H1 (cell line): ENCODE results near the gene SLC6A8. TPM values are rescaled to one million over a fixed set of nuclear protein-coding genes. Genes with fewer than 3 reads are reported as not detected.
"Not testable (repeated sequence)": the region's sequence is repeated elsewhere in the genome, so short reads cannot be mapped to it uniquely, and the experiment has no call there.

Source experiments
- CTCF ChIA-PET: fragments of 300-600 bp; sonication (Branson Sonifier 250); formaldehyde crosslinking; loops from one replicate; lab custom pipeline; 2021; ENCODE audit not compliant: partially characterized antibody; lab: Charles Lee
- POLR2A ChIA-PET: fragments of 300-600 bp; sonication (Branson Sonifier 250); formaldehyde crosslinking; loops from one replicate; lab custom pipeline; 2021; ENCODE audit warnings: inconsistent platforms; ENCODE audit not compliant: partially characterized antibody; lab: Charles Lee
- DNase-seq, 2 experiments: peaks; one replicate each; pipeline versions ENCODE4 v3.0.0 to v3.0.0-alpha.2; 2010 to 2022; ENCODE audit warnings: low spot score in 2 of 2, low read depth in 1 of 2, mixed read lengths in 1 of 2
- FAIRE-seq: peaks from 2 replicates; lab custom pipeline; 2011; peaks lifted over from hg19 to GRCh38; lab: Jason Lieb, UNC
- H2AFZ ChIP-seq: 2 replicates; pipeline ENCODE4 v1.8.1; 2012; ENCODE audit warnings: low read length, inconsistent platforms
- H2AK5ac ChIP-seq: 2 replicates; pipeline ENCODE4 v1.6.1; 2013; ENCODE audit warnings: low read depth, low read length
- H2BK120ac ChIP-seq: replicated peaks from 2 replicates; pipeline ENCODE3; 2013; ENCODE audit warnings: low read depth, low read length, inconsistent platforms
- H2BK12ac ChIP-seq: 2 replicates; pipeline ENCODE4 v1.6.1; 2013; ENCODE audit warnings: low read depth, low read length
- H2BK15ac ChIP-seq: 2 replicates; pipeline ENCODE4 v1.6.1; 2013; ENCODE audit warnings: low read length
- H2BK20ac ChIP-seq: 2 replicates; pipeline ENCODE4 v1.6.1; 2013; ENCODE audit warnings: low read length
- H2BK5ac ChIP-seq: 2 replicates; pipeline ENCODE4 v1.6.1; 2013; ENCODE audit warnings: low read depth, low read length
- H3K14ac ChIP-seq: 2 replicates; pipeline ENCODE4 v1.6.1; 2013; ENCODE audit warnings: inconsistent platforms; ENCODE audit not compliant: insufficient read length
- H3K18ac ChIP-seq: 2 replicates; pipeline ENCODE4 v1.6.1; 2013; ENCODE audit warnings: low read length; ENCODE audit errors: extremely low read depth
- H3K23ac ChIP-seq: 2 replicates; pipeline ENCODE4 v1.6.1; 2013; ENCODE audit warnings: inconsistent platforms; ENCODE audit not compliant: insufficient read length
- H3K23me2 ChIP-seq: 2 replicates; pipeline ENCODE4 v1.6.1; 2013; ENCODE audit warnings: low read depth, low read length
- H3K27ac ChIP-seq: 2 replicates; pipeline ENCODE4 v1.6.1; 2011; ENCODE audit warnings: low read depth, low read length, inconsistent platforms
- H3K27me3 ChIP-seq, 4 experiments: replicated peaks in 1 of 4; 1 replicate in 1 of 4; 2 replicates in 3 of 4; pipeline versions ENCODE4 v1.6.1 to v1.8.1; 2011 to 2013; ENCODE audit warnings: low read length in 3 of 4, mild to moderate bottlenecking in 3 of 4, inconsistent platforms in 2 of 4, mixed read lengths in 2 of 4, moderate library complexity in 1 of 4; ENCODE audit not compliant: control insufficient read depth in 3 of 4, insufficient read depth in 3 of 4; ENCODE audit errors: extremely low read depth in 1 of 4
- H3K36me3 ChIP-seq, 4 experiments: 2 replicates each; pipeline versions ENCODE4 v1.6.1 to v1.8.1; 2011 to 2013; ENCODE audit warnings: mild to moderate bottlenecking in 4 of 4, low read length in 3 of 4, moderate library complexity in 2 of 4, control low read depth in 1 of 4, inconsistent platforms in 1 of 4; ENCODE audit not compliant: insufficient read depth in 4 of 4, control insufficient read depth in 2 of 4
- H3K4ac ChIP-seq: replicated peaks from 2 replicates; pipeline ENCODE3; 2013; ENCODE audit warnings: low read length, low read depth, mixed read lengths, inconsistent platforms; ENCODE audit not compliant: insufficient read length
- H3K4me1 ChIP-seq, 4 experiments: replicated peaks in 1 of 4; 1 replicate in 1 of 4; 2 replicates in 3 of 4; pipeline versions ENCODE4 v1.6.1 to v1.8.1; 2011 to 2013; ENCODE audit warnings: low read length in 3 of 4, inconsistent platforms in 2 of 4, mixed read lengths in 1 of 4; ENCODE audit not compliant: insufficient read depth in 4 of 4, control insufficient read depth in 3 of 4
- H3K4me2 ChIP-seq, 2 experiments: 2 replicates each; pipeline versions ENCODE4 v1.6.1 to v1.8.1; 2011 to 2013; ENCODE audit warnings: low read depth in 2 of 2, low read length in 2 of 2, control low read depth in 1 of 2, inconsistent platforms in 1 of 2, mild to moderate bottlenecking in 1 of 2; ENCODE audit not compliant: insufficient read depth in 1 of 2
- H3K4me3 ChIP-seq, 4 experiments: fragments of 200-600, 300-600 bp in 1 of 4; sonication (generic), shearing (Covaris generic), sonication (Bioruptor Twin) in 1 of 4; 2 replicates each; pipeline versions ENCODE4 v1.5.1 to v1.8.1; 2011 to 2016; ENCODE audit warnings: low read length in 4 of 4, low read depth in 3 of 4, control low read depth in 2 of 4, inconsistent platforms in 2 of 4, mild to moderate bottlenecking in 2 of 4, mixed read lengths in 1 of 4, moderate library complexity in 1 of 4; ENCODE audit not compliant: insufficient read depth in 2 of 4; ENCODE audit errors: extremely low read depth in 1 of 4
- H3K56ac ChIP-seq: replicated peaks from 2 replicates; pipeline ENCODE3; 2013; ENCODE audit warnings: low read depth, mild to moderate bottlenecking, mixed read lengths, low read length, inconsistent platforms; ENCODE audit not compliant: insufficient read length
- H3K79me1 ChIP-seq: 2 replicates; pipeline ENCODE4 v1.6.1; 2013; ENCODE audit warnings: low read depth, low read length, control low read depth
- H3K79me2 ChIP-seq, 2 experiments: 2 replicates each; pipeline versions ENCODE4 v1.6.1 to v1.8.1; 2012 to 2013; ENCODE audit warnings: low read length in 2 of 2, mild to moderate bottlenecking in 2 of 2, inconsistent platforms in 1 of 2; ENCODE audit not compliant: insufficient read depth in 2 of 2, control insufficient read depth in 1 of 2
- H3K9ac ChIP-seq, 4 experiments: replicated peaks in 1 of 4; 1 replicate in 1 of 4; 2 replicates in 3 of 4; pipeline versions ENCODE4 v1.6.1 to v1.8.1; 2011 to 2013; ENCODE audit warnings: low read depth in 3 of 4, low read length in 3 of 4, control low read depth in 2 of 4, mild to moderate bottlenecking in 2 of 4, moderate library complexity in 2 of 4, inconsistent platforms in 1 of 4; ENCODE audit errors: extremely low read depth in 1 of 4
- H3K9me3 ChIP-seq, 2 experiments: 2 replicates each; pipeline versions ENCODE4 v1.6.1 to v1.8.1; 2012 to 2013; ENCODE audit warnings: mild to moderate bottlenecking in 2 of 2, moderate library complexity in 2 of 2, control low read depth in 1 of 2, inconsistent platforms in 1 of 2, low read depth in 1 of 2, low read length in 1 of 2, mixed read lengths in 1 of 2; ENCODE audit not compliant: insufficient read depth in 2 of 2
- H4K20me1 ChIP-seq, 2 experiments: replicated peaks in 1 of 2; 2 replicates each; pipeline versions ENCODE3 to v1.8.1; 2011 to 2013; ENCODE audit warnings: inconsistent platforms in 2 of 2, low read length in 2 of 2, mild to moderate bottlenecking in 1 of 2; ENCODE audit not compliant: insufficient read depth in 2 of 2, control insufficient read depth in 1 of 2
- H4K5ac ChIP-seq: 2 replicates; pipeline ENCODE4 v1.6.1; 2013; ENCODE audit warnings: low read length, low read depth, mixed read lengths, inconsistent platforms; ENCODE audit not compliant: insufficient read length
- H4K8ac ChIP-seq: 2 replicates; pipeline ENCODE4 v1.8.0; 2013; ENCODE audit warnings: mild to moderate bottlenecking, moderate library complexity, low read length, inconsistent platforms; ENCODE audit not compliant: insufficient read depth; ENCODE audit errors: extremely low read depth
- H4K91ac ChIP-seq: replicated peaks from 2 replicates; pipeline ENCODE3; 2013; ENCODE audit warnings: low read length, mixed read lengths, inconsistent platforms; ENCODE audit not compliant: insufficient read length
- BACH1 ChIP-seq: IDR thresholded peaks from 2 replicates; pipeline ENCODE4 v1.6.1; 2012; ENCODE audit warnings: low read length, improper control_type of control experiment
- CHD2 ChIP-seq: IDR thresholded peaks from 2 replicates; pipeline ENCODE4 v1.6.1; 2012; ENCODE audit warnings: low read length, improper control_type of control experiment
- GABPA ChIP-seq: IDR thresholded peaks from 2 replicates; pipeline ENCODE4 v1.6.1; 2011; ENCODE audit warnings: mild to moderate bottlenecking, low read length, moderate library complexity, borderline replicate concordance; ENCODE audit not compliant: insufficient read depth
- RNF2 ChIP-seq: fragments of 200-900, 300-1000 bp; sonication (generic); IDR thresholded peaks from 2 replicates; pipeline ENCODE4 v1.7.1; 2016; ENCODE audit warnings: borderline replicate concordance, low read depth, mild to moderate bottlenecking, antibody characterized with exemption, low read length; ENCODE audit not compliant: poor library complexity, severe bottlenecking; ENCODE audit errors: missing control alignments
- SIX5 ChIP-seq: IDR thresholded peaks from 2 replicates; pipeline ENCODE4 v1.6.1; 2011; ENCODE audit warnings: mild to moderate bottlenecking, low read depth, low read length
- TCF12 ChIP-seq: IDR thresholded peaks from 2 replicates; pipeline ENCODE4 v1.6.1; 2011; ENCODE audit warnings: low read depth, mild to moderate bottlenecking, low read length
- WGBS, 2 experiments: shearing (Covaris generic) in 1 of 2; methylation state at CpG; one replicate each; pipeline versions ENCODE4 v1.1.6 to v1.1.7; 2013 to 2015; ENCODE audit warnings: low lambda C conversion rate in 2 of 2, mixed read lengths in 2 of 2, inconsistent platforms in 1 of 2, low coverage in 1 of 2, missing lambda C conversion rate in 1 of 2; ENCODE audit not compliant: insufficient replicate concordance in 2 of 2, insufficient coverage in 1 of 2, insufficient read length in 1 of 2; ENCODE audit errors: extremely low coverage in 1 of 2, missing lambda C conversion rate in 1 of 2; 5-methylcytosine and 5-hydroxymethylcytosine counted together
- polyA plus RNA-seq, 7 experiments: library from polyadenylated mRNA; depleted of rRNA in 3 of 7; stranded (reverse) in 5 of 7; unstranded in 2 of 7; fragments of >200 nt in 5 of 7; fragments of 200-250 nt in 2 of 7; gene quantifications; 1 replicate in 5 of 7; 2 replicates in 1 of 7; 4 replicates in 1 of 7; pipeline versions ENCODE4 v1.2.1 to v1.2.3, GENCODE V29; 2011 to 2013; ENCODE audit warnings: missing spikeins in 2 of 7, mixed read lengths in 2 of 7
- total RNA-seq: library from RNA; stranded (reverse); fragmentation: NEBNext Ultra II Directional; extraction: Animal tissue kit (Norgen Biotek cat#: 25700); gene quantifications from 2 replicates; pipeline ENCODE4 v1.2.1, GENCODE V29; 2021

Gene SLC6A8
- total and polyA plus RNA-seq, 2 of the 8 experiments (the other 6 are each of a cell fraction or from before 2014, with no cell fraction given): 87.7 to 94.7 TPM

GRCh38 chrX:153693216-153694086, 5.7 kb downstream of the SLC6A8 start (continued):
- TF ChIP-seq RNF2 (no peak), GABPA (no peak), SIX5 (no peak), TCF12 (no peak), CHD2 (no peak), BACH1 (no peak)
- TF ChIP-seq, all 59 proteins: peak for 0

- POLR2A ChIA-PET: interaction anchor here (1.3 to 1.9 kb wide), 2 partner anchors 8 to 10 kb away, joined by 4 to 5 read pairs; no protein-coding TSS in a partner anchor
- H2BK5ac ChIP-seq, H3K4me2 ChIP-seq, H4K91ac ChIP-seq, H2BK120ac ChIP-seq, H3K23ac ChIP-seq, H2BK12ac ChIP-seq, H4K5ac ChIP-seq, H3K56ac ChIP-seq, FAIRE-seq, DNase-seq, H3K14ac ChIP-seq, H3K4ac ChIP-seq, H3K4me3 ChIP-seq, H3K27ac ChIP-seq, H4K8ac ChIP-seq, H2BK15ac ChIP-seq, H2AK5ac ChIP-seq, H3K27me3 ChIP-seq, H4K20me1 ChIP-seq, CTCF ChIA-PET, H2BK20ac ChIP-seq, H2AFZ ChIP-seq, H3K23me2 ChIP-seq, H3K9ac ChIP-seq, H3K79me1 ChIP-seq, H3K9me3 ChIP-seq, H3K18ac ChIP-seq: not testable (repeated sequence)
- Histone ChIP-seq H3K79me2 (peaks cover 0 to 11% of the 10 kb centered on the region in 2 experiments; a peak in 3 of 4 replicates), H3K4me1 (peaks cover 0 to 12% (median 2%) of the 10 kb centered on the region in 4 experiments; a peak in 4 of 7 replicates), H3K36me3 (peaks cover 0 to 44% (median 12%) of the 10 kb centered on the region in 4 experiments; a peak in 5 of 8 replicates)
- WGBS, 2 experiments: no CpG with 5 or more reads among the region's 16 CpGs
Observed at GRCh38 chrX:153694256-153694655, 6.5 kb downstream of the SLC6A8 start.
